GDM1 (cell line): ENCODE data around the gene KDM4E.
"Not testable (repeated sequence)": the region's sequence is repeated elsewhere in the genome, so short reads cannot be mapped to it uniquely, and the experiment has no call there.

Source experiments
- DNase-seq: peaks from one replicate; lab custom pipeline; 2025; lab: John Stamatoyannopoulos, UW

KDM4E gene

DNA sequence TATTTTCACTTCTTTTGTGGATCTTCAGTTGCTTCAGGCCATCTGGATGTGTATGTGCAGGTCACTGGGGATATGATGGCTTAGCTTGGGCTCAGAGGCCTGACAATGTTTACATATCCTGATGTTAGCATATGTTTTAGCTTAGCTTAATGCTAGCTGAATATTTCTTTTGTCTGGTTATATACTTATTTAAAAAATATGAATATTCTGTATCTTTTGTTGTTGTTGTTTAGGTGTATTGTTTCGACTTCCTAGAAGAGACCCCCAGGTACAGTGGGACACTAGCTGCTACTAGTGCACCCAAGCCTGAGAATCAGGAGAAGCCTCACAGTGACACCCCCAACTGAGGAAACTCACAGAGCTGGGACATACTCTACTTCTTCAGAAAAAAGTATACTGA, at the start of gene KDM4E:
Gene KDM4E, plus strand, starts transcription at position 301 of the 400 bp plus-strand sequence. CDS start 300 bp downstream, outside the sequence.
- no peak for DNase-seq

DNA sequence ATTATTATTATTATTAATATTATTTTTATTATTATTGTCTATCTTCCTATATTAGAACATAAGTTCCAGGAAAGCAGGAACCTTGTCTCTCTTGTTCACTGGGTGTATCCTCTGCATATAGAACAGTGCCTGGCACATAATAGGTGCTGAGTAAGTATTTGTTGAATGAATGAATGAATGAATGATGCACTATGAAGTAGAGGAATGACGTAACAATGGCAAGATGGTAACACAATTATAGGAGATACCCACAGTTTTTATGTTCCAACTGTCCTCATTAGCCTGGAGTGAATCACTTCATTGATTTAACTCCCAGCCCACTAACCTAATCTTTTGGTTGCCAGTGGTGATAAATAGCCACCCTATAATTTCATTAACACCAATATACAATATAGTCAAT, 49.5 kb upstream of the KDM4E start:
- DNase-seq: no peak

- no peak for DNase-seq
Measured at GRCh38 chr11:94987378-94987777, 37.7 kb upstream of the KDM4E start.

DNA sequence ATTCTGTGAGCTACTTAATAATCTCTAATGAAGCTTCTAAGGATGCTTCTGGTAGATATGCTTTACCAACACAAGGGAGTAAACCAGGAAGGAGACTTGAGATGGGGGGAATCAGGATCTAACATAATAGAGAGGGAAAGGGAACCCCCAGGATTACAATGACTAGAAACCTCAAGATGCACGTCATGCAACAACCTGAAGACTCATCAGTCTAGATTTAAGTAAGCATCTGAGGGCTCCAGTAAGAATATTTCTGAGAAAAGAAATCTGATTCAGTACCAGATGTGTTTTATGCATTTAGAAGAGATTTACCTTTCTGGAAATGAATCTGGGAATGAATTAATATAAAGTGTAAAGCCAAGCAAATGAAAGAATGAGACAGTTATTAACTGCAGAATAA, 36.3 kb upstream of the KDM4E start:
- no peak for DNase-seq

- DNase-seq: no peak
Measured at GRCh38 chr11:94993400-94993943, 31.6 kb upstream of the KDM4E start.

DNA sequence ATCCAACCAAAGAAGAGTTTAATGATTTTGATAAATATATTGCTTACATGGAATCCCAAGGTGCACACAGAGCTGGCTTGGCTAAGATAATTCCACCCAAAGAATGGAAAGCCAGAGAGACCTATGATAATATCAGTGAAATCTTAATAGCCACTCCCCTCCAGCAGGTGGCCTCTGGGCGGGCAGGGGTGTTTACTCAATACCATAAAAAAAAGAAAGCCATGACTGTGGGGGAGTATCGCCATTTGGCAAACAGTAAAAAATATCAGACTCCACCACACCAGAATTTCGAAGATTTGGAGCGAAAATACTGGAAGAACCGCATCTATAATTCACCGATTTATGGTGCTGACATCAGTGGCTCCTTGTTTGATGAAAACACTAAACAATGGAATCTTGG, 27.6 kb upstream of the KDM4E start:
- no peak for DNase-seq

- no peak for DNase-seq
Measured at GRCh38 chr11:94998285-94998684, 26.8 kb upstream of the KDM4E start.

DNA sequence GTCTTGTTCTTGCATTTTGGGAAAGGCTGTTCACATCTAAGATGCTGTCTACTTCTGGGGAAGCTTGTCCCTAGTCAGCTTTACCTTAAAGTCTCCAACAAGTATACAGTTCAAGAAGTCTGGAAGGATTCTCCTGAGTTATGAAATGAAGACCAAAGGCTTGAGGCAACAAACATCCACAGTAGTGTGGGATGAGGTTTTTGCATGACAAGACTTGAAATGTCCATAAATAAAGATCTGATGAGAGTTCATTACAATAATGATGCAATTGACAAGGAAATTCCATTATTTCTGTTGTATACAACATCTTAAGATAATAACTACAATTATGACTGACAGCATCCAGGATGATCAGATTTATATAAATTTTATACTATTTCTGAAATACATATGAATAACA, 21.3 kb upstream of the KDM4E start:
- no peak for DNase-seq

- DNase-seq: no peak
Measured at GRCh38 chr11:95005642-95006041, 19.4 kb upstream of the KDM4E start.

DNA sequence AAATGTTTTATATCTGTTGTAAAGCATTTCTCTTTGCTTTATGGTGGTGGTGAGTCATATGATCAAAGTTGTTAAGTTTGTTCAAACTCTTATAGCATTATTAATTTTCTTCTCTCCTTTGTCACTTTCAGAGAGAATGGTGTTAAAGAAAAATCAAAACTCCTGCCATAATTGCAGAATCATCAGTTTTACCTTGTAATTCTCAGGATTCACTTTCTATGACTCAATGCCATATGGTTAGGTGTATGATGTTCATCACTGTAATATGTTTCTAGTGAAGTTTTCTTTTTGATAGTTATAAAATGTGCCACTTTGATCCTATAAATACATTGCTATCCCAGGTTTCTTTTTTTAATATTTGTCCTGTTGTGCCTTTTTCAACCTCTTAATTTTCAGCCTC, 13.7 kb upstream of the KDM4E start:
- no peak for DNase-seq

GRCh38 chr11:95014184-95014821, 10.8 kb upstream of the KDM4E start:
- DNase-seq: no peak

DNA sequence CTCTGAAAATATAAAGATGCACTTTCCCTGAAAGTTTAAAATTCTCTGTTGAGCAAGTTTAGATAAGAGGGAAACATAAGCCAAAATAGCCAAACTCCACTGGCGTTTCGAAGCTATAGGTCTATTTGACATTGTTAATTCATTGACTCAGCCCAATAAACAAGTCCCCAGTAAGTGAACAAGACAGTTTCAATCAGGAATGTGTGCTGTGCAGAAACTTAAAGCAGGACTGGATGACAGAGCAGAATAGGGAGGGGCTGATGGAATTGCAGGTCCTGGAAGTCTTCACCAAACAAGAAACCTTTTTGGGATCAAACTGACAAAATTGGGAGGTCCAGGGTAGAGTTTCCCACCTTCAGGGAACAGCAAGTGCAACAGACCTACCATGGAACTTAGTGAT, 8.9 kb upstream of the KDM4E start:
- no peak for DNase-seq

- DNase-seq: not testable (repeated sequence)
Measured at GRCh38 chr11:95021468-95021867, 3.6 kb upstream of the KDM4E start.

GRCh38 chr11:95025594-95025993, 536 bp downstream of the KDM4E start:
- DNase-seq: not testable (repeated sequence)

GRCh38 chr11:95028357-95028756, 3.3 kb downstream of the KDM4E start:
- no peak for DNase-seq

GRCh38 chr11:95033051-95033450, 8.0 kb downstream of the KDM4E start:
- no peak for DNase-seq

GRCh38 chr11:95035316-95035715, 10.3 kb downstream of the KDM4E start:
- DNase-seq: no peak

DNA sequence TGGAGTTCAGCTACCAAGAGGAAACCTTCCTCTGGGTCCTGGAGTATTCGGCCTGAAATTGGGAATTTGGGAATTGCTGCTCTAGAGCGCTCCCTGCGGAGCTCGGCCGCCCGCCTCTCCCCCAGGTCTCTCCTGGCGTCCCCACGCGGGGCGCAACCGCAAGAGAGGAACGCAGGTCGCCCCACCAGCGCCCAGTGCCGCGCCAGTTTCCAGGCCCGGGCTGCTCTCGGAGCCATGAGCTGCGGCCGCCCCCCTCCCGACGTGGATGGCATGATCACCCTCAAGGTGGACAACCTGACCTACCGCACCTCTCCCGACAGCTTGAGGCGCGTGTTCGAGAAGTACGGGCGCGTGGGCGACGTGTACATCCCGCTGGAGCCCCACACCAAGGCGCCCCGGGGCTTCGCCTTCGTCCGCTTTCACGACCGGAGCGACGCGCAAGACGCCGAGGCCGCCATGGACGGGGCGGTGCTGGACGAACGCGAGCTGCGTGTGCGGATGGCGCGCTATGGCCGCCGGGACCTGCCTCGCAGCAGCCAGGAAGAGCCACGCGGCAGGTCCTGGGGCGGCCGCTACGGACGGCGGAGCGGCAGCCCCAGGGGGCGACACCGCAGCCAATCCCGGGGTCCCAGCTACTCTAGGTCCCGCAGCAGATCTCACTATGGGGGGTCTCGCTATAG, 12.4 kb downstream of the KDM4E start:
- DNase-seq: not testable (repeated sequence)

DNA sequence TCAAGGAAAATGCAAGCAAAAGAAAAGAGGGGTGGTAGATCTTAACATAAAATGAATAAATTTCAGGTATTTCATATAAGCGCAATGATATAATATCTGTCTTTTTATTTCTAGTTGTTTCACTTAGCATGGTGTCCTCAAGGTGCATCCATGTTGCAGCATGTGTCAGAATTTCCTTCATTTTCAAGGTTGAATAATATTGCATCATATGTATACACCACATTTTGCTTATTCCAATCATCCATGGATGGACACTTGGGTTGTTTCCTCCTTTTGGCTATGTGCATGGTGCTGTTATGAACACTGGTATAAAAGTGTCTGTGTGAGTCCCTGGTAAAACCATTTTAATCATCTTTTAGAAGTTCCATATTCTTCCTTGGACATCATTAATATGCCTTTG, 17.2 kb downstream of the KDM4E start:
- DNase-seq: no peak

DNA sequence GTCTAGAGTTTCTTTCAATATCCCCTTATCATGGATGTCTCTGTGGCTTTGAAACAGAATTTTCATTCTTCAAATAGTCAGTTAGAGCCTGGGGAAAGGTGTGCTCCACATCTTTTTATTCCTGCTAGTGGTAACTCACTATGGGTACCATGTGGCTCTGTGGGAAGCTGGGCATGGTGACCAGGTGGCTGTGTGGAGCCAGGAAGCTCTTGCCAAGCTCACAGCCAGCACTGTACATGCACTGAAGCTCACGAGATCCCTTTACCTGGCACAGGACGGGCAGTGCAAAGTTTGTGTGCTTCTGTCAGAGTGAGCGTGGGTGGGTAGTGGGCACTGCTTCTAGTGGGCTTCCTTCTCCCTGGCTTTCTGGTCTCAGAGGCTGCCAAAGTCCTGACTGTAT, 17.8 kb downstream of the KDM4E start:
- no peak for DNase-seq

DNA sequence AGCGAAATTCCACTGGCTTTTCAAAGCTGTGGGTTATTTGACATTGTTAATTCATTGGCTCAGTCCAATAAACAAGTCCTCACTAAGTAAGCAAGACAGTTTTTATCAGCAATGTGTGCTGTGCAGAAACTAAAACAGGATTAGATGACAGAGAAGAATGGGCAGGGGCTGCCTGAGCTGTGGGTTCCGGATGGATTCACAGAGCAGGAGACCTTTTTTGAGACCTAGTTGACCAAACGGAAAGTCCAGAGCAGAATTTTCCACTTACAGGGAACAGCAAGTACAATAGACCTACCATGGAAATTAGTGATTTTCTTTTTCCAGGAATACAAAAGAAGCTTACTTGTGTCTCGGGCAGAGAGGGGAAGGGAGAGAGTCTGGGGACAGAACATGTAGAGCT, 19.0 kb downstream of the KDM4E start:
- no peak for DNase-seq

DNA sequence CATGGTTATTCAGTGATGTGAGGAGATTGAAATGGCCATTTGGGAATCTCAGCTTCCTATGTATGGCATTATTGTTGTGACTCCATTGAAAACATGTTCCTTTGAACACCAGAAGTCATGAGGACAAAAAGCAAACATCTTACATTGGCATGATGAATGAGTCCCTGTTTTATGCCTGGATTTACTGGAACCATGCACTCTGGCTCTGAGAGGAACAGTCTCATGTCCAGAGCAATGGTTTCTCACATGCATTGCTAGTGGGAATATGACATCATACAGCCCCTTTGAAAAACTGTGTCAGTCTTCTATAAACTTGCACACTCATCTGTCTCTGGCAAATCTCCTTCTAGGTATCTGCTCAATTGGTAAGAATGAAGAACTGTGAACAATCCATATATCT, 20.8 kb downstream of the KDM4E start:
- no peak for DNase-seq

DNA sequence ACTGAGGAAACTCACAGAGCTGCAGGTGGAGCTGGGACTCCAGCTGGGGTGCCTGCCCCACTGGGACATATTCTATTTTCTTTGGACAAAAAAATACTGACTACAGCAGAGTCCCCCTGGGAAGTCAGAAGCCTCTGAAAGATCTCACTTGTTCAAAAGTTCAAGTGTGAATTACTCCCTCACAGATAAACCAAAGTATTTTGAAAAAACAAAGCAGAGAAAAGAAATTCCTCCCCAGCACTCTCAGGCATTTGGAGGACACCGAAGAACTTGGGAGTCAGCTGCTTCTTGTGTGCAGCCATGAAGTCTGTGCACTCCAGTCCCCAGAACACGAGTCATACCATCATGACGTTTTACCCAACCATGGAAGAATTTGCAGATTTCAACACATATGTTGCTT, 24.1 kb downstream of the KDM4E start, which contains the start of gene KDM4F:
Gene KDM4F, plus strand, starts transcription at position 301 of the 400 bp plus-strand sequence.
- not testable (repeated sequence) for DNase-seq
